GM18861 (cell line): Measurements from ENCODE around the gene DCAF12.
A peak's percentile ranks its signal among the peaks of the same experiment; 100 is the strongest.

Experiments used
- ATAC-seq: cut with Tn5 transposase; IDR thresholded peaks from one replicate; pipeline ENCODE4 v1.9.1; 2021; ENCODE audit not compliant: unreplicated experiment

DCAF12 gene

DNA sequence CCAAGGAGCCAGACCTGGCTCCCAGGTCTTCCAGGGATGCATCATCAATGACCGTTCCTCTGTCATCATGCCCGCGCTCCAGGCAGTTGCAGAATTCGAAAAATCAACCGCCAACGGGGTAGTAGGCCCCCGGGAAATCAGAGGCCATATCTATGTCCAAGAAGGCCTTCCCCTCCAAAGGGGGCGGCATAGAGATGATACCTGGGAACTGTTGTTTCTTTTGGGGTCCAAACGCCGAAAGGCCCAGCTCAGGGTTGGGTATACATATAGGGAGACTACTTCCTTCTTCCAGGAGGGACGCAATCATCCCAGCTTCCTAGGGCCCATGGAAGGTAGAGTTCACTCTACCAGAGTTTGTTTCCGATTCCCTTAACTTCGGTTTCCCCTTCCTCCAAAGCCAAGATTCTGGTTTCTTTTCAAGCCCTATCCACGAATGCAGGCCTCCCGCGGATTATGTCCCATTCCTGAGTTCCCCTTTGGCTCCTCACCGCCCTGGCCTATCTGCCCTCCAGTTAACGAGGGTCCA, 754 bp downstream of the DCAF12 start:
- no peak for ATAC-seq

DNA sequence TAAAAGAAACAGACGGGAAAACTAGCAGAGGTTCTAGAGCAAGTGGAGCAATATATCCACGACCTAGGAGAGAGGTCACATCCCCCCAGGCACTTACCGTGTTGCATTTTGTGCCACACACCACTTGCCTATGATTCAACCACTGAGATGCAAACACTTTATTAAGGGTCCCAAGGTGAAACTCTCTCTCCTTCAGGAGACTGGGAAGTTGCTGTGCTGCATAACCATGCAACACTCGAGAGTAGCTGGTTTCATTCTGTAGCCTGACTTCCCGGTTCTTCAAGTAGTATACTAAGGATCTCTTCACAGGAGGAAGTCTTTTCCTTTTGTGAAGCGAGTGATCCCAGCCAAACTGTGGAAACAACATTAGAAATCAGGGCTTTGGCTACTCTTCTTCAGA, 1.6 kb downstream of the DCAF12 start:
- no peak for ATAC-seq

DNA sequence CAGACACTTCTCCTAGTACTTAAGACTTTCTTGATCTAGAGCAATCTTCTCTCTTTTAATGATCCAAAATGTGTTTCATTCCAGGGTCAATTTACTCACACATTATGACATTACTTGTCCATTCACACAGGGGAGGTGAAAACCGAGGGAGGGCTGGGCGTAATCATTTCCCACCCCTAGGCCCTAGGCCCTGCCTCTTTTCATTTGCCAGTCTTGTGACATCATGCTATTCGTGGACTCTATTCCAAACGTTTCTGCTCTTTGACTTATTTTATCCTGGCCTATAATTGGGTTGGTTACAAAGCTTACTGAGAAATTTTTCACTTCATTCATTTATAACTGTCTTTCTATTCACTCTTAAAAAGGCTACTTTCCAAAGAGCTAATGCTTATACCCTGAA, 2.4 kb downstream of the DCAF12 start:
- ATAC-seq = no peak

DNA sequence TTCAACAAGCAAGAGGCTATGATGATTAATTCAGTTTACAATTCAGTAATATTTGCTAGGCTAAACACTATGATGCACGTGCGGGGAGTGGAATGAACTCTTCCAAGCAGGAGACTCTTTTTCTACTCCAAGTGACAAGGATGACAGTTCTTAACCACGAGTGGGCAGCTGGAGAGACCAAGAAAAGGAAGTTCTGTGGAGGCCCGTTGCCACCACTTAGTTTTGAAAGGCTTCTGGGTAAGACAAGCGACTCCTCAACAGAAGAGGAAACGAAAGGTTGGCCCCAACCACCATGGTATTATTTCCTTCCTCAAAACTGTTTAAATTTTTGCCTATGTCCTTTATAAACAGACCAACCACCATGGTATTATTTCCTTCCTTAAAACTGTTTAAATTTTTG, 2.8 kb downstream of the DCAF12 start:
- peak; percentile 37 for ATAC-seq

DNA sequence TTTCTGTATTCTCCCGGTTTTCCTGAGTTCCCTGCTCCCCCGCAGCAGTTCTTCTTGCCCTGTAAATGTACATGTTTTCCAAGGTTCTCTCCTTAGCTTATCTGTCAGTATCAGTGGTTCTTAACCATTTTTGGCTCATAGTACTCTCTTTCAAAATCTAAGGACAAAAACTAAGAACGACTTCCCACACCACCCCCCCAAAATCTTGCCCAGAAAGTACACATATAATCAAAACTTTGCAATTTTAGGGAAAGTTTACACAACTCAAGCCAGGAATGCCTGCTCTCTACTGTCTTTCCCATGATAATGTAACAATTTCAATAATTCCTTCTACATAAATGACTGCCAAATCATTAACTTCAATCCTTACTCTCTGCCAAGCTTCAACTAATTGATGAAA, 4.5 kb downstream of the DCAF12 start:
- ATAC-seq = no peak

DNA sequence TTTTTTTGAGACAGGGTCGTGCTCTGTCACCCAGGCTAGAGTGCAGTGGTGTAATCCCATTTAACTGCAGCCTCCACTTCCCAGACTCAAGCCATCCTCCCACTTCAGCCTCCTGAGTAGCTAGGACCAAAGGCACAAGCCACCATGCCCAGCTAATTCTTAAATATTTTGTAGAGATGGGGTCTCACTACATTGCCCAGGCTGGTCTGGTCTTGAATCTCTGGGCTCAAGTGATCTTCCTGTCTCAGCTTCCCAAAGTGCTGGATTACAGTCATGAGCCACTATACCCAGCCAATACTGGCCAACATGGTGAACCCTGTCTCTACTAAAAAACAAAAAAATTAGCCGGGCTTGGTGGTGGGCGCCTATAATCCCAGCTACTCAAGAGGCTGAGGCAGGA, 6.8 kb downstream of the DCAF12 start:
- no peak for ATAC-seq

DNA sequence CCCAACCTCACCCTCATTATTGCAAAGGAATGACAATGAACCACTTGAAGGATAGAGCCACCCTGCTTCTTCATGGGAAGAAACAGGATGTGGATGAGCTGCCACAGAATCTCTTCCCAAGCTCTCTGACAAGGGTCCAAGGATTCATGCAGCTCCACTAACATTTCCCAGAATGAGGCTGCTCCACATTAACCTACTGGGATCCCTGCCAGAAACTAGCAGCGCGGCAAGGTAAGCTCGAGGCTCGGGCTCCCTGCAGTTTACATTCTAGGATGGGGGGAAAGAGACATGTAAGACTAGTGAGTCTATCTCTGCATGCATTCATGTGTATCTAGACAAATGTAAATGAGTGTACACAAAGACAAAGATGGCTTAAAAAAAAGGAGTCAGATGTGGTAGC, 12.1 kb downstream of the DCAF12 start:
- ATAC-seq = no peak

DNA sequence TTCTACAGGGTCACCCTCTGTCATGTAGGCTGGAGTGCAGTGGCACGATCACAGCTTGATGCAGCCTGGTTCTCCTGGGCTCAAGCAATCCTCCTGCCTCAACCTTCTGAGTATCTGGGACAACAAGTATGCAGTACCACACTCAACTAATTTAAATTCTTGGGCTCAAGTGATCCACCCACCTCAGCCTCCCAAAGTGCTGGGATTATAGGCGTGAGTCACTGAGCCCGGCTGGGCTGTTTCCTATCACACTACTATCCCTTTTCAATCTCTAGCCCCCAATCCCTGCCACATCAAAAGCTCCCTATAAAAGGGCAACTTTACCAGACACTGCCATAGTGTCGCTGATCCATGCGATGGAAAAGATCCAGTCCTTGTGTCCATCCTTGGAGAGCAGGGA, 20.4 kb downstream of the DCAF12 start:
- ATAC-seq = no peak

DNA sequence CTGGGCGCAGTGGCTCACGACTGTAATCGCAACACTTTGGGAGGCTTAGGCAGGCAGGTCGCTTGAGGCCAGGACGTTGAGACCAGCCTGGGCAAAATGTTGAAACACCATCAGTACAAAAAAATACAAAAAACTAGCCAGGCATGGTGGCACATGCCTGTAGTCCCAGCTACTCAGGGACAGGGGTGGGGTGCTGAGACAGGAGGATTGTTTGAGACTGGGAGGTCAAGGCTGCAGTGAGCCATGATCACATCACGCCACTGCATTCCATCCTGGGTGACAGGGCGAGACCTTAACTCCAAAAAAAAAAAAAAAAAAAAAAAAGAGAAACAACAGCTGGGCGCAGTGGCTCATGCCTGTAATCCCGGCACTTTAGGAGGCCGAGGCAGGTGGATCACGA, 23.7 kb downstream of the DCAF12 start:
- ATAC-seq = no peak

DNA sequence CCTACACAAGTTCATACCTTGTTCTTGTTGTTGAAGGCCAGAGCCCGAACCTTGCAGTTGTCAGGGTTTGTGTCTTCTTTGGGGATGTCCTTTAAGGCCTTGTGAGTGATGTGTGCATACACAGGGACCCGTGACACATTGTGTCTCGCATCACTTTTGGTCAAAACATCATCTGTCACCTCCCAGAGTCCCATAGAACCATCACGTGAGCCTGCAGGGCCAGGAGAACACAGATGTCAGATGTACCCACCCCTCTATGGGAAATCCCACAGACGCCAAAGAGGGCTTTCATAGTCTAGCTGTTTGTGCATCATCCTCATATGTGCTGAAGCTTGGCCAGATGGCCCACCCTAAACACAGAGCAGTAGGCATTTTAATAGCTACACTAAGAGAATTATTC, 28.2 kb downstream of the DCAF12 start:
- peak; percentile 41 for ATAC-seq

DNA sequence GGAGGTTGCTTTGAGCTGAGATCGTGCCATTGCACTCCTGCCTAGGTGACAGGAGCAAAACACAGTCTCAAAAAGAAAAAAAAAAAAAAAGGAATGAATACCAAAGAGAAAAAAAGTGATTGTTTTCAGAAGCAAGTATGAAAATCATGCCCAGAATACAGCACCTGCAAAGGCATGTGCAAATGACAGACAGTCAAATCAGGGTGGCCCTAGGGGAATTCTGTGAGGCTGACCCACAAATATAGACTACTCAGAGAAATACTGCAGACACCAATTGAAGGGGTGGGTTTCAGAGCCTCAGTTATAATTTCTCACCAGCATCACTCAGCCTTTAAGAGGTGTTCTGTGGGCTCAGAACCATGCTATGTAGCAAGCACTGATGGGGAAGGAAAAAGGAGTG, 28.6 kb downstream of the DCAF12 start:
- peak; percentile 79 for ATAC-seq

DNA sequence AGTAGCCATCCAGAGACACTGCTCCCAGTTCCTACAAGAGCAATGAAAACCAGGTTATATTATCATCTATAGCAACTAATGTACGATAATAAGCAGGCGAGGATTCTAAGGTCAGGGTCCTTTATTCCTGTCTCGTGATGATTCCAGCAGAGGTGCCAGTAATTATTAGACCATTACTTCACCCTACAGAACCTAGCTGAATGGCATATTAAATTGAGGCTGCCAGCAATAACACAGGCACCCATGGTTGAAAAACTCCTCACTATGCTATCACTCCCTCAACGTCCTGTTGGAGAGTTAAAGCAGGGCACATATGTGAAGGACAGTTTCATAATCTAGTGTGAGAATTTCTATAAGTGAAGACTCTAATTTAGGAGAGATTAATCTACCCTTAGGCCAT, 29.7 kb downstream of the DCAF12 start:
- no peak for ATAC-seq

DNA sequence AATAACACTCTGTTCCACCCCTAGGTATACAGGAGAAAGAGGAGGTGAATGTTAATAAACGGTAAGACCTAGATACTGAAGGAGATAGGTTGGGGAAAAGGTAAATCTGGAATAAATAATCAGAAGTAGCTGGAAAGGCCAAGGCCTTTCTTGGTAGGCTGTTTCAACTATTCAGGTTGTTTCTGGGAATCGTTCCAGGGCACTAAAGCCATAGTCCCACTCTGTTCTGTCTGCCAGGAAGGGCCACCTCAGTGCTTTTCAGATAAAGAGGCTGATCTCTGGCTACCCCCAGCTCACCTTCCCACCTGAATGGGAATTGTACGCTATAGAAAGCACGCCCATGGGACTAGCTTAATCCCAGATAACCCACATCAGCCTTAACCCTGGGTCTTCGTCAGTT, 32.9 kb downstream of the DCAF12 start:
- no peak for ATAC-seq

DNA sequence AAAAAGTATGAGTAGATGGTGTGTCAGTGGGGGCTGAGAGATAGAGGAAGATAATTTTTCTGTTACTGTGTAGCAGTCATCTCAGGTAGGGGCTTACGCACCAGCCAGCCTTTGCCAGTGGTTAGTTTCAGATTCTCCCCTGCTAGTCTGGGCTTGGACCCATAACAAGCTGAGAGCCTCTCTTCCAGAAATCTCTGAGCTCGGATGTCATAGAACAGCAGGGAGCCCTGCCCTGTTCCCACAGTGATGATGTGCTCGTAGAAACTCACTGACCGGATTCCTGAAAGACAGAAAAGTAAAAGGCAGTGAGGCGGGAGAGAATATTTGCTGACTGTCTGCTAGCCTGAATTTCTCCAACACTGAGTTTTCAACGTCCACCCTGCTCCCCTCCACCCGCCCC, 37.2 kb downstream of the DCAF12 start:
- no peak for ATAC-seq

DNA sequence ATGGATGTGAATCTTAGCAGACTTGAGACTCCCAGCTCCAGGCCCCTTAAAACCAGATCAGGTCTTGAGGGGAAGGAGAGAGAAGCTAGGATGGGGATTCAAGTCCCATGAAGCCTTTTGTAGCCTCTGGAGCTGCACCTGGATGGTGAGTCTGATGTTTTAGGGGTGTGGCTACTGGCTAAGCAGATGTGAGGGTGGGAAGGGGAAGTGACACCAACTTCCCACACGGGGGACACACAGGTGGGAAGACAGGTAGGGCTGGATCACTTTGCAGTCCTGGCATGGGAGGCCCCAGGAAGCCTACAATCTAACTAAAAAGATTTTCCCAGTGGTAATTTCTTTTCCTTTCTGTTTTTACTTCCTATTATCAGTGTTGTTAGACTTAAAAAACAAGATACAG, 39.1 kb downstream of the DCAF12 start:
- no peak for ATAC-seq

DNA sequence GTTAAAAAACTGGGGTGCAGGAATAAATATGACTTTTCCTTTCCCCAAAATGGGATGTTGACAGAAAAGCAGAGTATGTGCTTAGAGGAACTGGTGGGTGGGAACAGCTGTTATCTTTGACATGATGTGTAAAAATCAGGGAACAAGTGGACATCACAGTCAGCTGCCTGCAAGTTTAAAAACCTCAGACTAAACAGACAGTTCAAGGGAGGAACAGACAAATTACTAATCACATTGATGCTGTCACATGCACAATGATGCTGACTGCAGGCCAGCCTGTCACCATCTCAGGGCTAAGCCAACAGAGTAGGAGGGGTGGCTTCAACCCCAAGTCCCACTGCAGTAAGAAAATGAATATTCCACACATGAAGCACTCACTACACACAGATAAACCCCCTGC, 39.6 kb downstream of the DCAF12 start:
- ATAC-seq = no peak

DNA sequence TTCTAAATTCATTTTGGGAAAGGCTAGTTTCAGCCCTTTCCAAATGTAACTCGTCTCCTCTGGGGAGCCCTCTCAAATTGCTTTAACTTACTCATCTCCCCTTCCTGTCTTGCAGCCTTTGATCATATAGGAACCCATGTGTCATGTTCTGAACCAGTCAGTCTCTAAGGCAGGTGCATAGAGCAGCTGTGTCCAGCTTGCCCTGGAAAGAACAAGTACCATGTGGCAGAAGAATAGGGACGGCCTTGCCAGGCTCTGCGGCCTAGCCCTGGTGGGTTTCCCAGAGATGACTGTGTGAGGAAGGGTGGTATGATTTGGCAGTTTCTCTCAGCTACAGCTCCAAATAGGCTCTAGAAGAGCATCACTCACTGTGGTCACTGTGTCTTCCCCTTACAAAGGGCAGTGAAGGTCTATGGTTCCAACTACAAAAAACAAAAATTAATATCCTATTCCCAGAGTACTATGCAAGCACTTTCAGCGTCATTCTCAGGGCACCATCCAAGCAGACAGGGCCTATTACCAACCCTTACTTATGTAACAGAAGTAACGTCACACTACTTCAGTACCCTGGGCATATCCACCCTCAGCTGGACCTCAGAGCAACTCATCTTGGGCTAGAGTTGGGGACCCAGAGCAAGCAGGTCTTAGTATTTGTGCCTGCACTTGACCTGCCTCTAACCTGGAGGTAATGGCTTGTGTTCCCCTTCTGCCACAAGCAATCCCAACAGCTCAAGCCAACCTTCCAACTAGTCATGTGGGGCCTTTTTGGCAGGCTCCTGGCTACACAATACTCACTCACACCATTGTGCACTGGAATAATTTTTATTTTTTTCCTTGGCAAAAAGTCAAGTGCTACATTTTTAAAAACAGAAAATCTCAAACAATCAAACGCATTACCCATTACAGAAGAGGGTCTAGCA, 40.7 kb downstream of the DCAF12 start:
- no peak for ATAC-seq

DNA sequence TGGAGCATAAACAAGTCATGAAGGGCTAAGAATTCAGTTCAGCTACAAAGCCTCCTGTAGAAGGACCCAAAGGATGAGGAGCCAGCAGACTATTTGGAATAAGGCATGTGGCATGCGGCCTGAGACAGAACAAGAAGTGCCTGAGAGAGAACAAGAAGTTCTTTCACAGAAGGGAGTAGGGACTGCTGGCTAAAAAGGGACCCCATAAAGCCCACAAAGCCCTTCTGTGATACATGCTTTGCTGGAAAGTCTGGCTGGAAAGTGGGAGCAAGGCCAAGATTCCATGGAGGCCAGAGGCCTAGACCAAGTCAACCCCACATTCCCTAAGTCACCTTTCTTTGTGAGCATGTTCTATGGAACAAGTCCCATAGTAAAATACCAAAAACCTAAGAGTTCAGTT, 41.9 kb downstream of the DCAF12 start:
- no peak for ATAC-seq

DNA sequence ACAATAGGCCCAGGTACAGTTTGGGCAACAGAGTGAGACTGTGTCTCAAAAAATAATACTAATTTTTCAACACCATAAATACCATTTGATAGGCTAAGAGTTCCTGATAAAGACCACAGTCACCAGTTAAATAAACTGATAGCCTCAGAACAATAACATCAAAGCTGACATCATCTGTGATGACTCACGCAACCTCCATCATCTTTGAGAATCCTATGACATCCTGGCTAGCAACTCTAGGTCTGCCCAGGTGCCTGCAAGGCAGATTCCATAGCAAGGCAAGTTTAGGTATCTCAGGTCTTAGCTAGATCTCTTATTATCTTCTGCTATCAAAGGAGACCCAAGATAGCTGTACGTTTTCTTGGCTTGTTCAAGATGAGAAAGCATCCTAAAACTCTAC, 47.3 kb downstream of the DCAF12 start:
- ATAC-seq = no peak

DNA sequence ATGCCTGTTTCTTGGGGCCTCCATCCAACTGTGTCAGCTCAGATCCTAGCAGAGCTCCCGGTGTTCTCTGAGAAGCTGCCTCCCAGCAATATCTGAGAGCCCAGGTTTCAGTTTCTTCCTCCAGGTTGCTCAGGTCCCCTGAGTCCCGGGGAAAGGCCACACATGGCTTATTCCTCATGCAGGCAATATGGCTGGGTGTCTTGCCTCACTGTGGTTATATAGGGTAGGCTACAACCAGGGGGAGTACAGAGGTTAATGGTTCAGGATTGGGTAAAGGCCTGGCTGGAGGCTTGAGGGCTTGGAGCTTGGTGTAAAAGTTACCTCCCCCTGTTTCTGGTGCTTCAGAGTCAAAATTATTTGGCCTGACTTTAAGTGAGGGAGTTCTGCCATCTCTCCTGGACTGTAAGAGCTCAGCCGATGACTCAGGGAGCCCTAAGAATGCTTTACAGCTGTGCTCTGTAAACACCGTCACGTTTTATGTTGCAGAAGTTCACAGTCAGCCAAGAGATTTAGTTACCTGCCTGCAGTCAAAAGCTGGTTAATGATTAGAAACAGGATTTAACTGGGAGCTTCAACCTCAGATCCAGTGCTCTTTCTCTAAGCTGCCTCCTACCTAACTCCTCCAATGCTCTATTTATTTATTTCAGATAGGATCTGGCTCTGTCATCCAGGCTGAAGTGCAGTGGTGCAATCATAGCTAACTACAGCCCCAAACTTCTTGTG, 53.5 kb downstream of the DCAF12 start:
- no peak for ATAC-seq

DNA sequence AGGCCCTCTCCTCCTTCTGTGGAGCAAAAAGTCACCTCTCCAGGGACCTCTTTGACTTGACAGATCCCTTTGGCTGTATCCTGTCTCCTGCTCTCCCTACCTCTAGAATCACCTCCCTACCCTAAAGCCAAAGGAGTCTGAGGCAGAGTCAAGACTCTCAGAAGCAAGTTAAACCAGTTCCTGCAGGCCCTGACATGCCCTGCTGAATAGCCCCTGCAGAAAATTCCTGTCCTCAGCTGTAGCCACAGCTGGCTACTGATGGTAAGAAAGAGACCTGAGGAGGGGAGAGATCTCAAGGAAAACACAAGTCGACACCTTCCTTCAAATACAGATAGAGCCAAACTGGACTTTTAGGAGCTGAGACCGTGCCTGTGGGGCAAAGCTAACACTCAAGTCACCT, 54.1 kb downstream of the DCAF12 start:
- ATAC-seq = no peak

DNA sequence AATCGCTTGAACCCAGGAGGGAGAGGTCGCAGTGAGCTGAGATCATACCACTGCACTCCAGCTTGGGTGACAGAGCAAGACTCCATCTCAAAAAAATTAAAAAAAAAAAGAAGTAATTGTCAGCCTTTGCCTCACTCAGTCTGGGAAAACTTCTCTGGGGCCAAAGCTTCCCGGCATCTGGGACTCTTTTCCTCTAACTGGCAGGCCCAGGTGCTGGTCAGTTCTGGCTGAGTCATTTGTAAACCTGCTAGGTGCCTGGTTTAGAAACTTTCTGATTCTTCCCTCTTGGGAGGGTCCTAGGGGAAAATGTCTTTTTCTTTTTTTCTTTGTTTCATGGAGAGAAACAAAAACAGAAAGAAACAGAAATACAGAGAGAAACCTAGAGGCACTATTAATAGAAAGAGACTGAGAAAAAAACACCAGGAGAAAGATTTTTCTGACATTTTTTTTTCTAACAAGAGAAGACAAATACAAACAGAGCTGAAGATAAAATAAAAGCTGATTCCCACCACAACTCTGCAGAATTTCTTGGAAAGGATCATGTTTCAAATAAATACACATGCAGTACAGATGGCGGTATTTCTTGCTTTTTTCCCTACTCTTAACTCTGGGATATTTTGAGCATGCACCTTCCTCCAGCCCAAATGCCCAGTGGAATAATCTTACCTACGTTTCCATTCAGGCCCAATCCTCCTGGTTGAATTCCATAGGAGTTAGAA, 55.7 kb downstream of the DCAF12 start:
- no peak for ATAC-seq
